LNCAP (cell line): ENCODE results near the gene HDAC11.

ENCODE experiments used
- CTCF ChIP-seq: fragments of 450-650 bp; IDR thresholded peaks from 2 replicates; pipeline ENCODE4 v1.5.1; 2017; ENCODE audit warnings: mild to moderate bottlenecking

Gene HDAC11

GRCh38 chr3:13517253-13517977, 37.3 kb downstream of the HDAC11 start:
- TF ChIP-seq CTCF, result no peak

- TF ChIP-seq CTCF, result no peak
Observed at GRCh38 chr3:13518516-13518953, 38.4 kb downstream of the HDAC11 start.

- no peak for TF ChIP-seq CTCF
Observed at GRCh38 chr3:13519006-13519791, 39.1 kb downstream of the HDAC11 start.

- TF ChIP-seq CTCF, result no peak
Observed at GRCh38 chr3:13520326-13520880, 40.3 kb downstream of the HDAC11 start.

- no peak for TF ChIP-seq CTCF
Observed at GRCh38 chr3:13521309-13521708, 41.2 kb downstream of the HDAC11 start.

GRCh38 chr3:13522236-13522635, 42.1 kb downstream of the HDAC11 start:
- TF ChIP-seq CTCF, result no peak

- no peak for TF ChIP-seq CTCF
Observed at GRCh38 chr3:13524979-13525669, 45.0 kb downstream of the HDAC11 start.
